Measurements from ENCODE around the gene SMAP2. TPM values are rescaled to one million over a fixed set of nuclear protein-coding genes. Genes with fewer than 3 reads are reported as not detected.

The SMAP2 gene
- total and polyA plus RNA-seq, 10 of the 15 experiments (the other 5 are each of a cell fraction or from before 2014, with no cell fraction given) = 33.4 to 177 (median 105) TPM

DNA sequence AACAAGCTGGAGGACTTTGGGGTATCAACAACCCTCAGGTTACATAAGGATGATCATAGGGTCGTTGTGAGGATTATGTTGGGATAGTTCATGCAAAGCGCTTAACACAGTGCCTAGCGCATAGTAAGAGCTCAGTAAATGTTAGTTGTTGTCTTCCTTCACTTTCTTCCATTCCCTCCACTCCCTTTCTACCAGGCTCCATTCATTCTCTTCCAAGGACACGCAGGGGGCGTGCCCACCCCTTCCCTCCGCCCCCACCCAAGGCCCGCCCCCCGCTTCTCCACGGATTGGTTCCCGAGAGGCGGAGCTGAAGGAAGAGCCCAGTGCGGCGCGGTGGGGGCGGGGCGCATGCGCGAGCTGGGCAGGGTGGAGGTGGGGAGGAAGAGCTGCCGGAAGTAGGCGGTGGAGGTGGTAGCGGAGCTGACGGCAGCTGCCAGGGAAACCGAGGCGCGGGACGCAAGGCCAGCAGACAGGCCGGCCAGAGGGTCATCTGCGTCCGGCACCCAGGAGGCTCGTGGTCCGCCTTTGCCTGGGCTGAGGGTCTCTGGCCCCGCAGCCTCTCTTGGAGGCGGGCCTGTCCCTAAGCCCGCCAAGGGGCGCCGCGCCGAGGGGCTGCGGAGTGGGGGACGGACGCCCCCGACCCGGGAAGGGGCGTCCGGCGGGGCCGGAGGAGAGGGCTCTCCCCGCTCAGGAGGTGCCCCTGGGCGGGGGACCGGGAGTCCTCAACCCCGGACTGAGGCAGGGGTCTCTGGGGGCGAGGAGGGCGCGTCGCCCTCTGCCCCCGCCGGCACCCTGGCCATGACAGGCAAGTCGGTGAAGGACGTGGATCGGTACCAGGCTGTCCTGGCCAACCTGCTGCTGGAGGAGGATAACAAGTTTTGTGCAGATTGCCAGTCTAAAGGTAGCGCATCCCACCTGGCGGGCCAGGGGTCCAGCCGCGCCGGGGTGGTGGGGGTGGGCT, at the start of gene SMAP2 (continued):
- TF ChIP-seq, protein P1, sequence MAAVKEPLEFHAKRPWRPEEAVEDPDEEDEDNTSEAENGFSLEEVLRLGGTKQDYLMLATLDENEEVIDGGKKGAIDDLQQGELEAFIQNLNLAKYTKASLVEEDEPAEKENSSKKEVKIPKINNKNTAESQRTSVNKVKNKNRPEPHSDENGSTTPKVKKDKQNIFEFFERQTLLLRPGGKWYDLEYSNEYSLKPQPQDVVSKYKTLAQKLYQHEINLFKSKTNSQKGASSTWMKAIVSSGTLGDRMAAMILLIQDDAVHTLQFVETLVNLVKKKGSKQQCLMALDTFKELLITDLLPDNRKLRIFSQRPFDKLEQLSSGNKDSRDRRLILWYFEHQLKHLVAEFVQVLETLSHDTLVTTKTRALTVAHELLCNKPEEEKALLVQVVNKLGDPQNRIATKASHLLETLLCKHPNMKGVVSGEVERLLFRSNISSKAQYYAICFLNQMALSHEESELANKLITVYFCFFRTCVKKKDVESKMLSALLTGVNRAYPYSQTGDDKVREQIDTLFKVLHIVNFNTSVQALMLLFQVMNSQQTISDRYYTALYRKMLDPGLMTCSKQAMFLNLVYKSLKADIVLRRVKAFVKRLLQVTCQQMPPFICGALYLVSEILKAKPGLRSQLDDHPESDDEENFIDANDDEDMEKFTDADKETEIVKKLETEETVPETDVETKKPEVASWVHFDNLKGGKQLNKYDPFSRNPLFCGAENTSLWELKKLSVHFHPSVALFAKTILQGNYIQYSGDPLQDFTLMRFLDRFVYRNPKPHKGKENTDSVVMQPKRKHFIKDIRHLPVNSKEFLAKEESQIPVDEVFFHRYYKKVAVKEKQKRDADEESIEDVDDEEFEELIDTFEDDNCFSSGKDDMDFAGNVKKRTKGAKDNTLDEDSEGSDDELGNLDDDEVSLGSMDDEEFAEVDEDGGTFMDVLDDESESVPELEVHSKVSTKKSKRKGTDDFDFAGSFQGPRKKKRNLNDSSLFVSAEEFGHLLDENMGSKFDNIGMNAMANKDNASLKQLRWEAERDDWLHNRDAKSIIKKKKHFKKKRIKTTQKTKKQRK (IDR thresholded peaks at IDR 0.05; ENCODE audit: low read depth, low read length) = no peak
- TF ChIP-seq TCF12 (IDR thresholded peaks at IDR 0.05; ENCODE audit: low read depth, low read length) = 0 out of 2 replicates have a peak, but pooled peaks have one; percentile 31
- TF ChIP-seq ATF7 (IDR thresholded peaks at IDR 0.05; ENCODE audit: low read depth) = no peak
- TF ChIP-seq GABPA (IDR thresholded peaks at IDR 0.05; ENCODE audit: low read depth) = no peak
- TF ChIP-seq CTCF (IDR thresholded peaks at IDR 0.05 in 2 of 3, conservative IDR thresholded peaks at IDR 0.05 in 1 of 3; ENCODE audit: control insufficient read depth in 2 of 3, extremely low read depth in 1 of 3, insufficient read depth in 1 of 3, low read depth in 3 of 3, low read length in 3 of 3) = no peak
- TF ChIP-seq SMAD5 (IDR thresholded peaks at IDR 0.05; ENCODE audit: low read depth) = no peak
- TF ChIP-seq POLR2AphosphoS5 (IDR thresholded peaks at IDR 0.05; ENCODE audit: low read length) = peak; percentile 56
- peak; percentile 48; the same call in 1 of the 2 replicates for TF ChIP-seq POLR2AphosphoS2 (IDR thresholded peaks at IDR 0.05; ENCODE audit: low read depth, low read length)
- no peak for TF ChIP-seq CBX3 (IDR thresholded peaks at IDR 0.05; ENCODE audit: borderline replicate concordance, low read depth)
- no peak for TF ChIP-seq PAX8 (IDR thresholded peaks at IDR 0.05)
- TF ChIP-seq GATAD2B (conservative IDR thresholded peaks at IDR 0.05; ENCODE audit: low read depth) = peak; percentile 79; the same call in 1 of the 2 replicates
- TF ChIP-seq ESRRA (IDR thresholded peaks at IDR 0.05; ENCODE audit: low read length) = no peak
- TF ChIP-seq NR2C1 (IDR thresholded peaks at IDR 0.05) = no peak
- TF ChIP-seq ATF2 (IDR thresholded peaks at IDR 0.05; ENCODE audit: low read length) = no peak
- TF ChIP-seq SKIL (IDR thresholded peaks at IDR 0.05; ENCODE audit: low read depth, poor library complexity, severe bottlenecking) = no peak
- no peak for TF ChIP-seq ZNF622 (IDR thresholded peaks at IDR 0.05)
- peak; percentile 40; the same call in 1 of the 2 replicates for TF ChIP-seq PKNOX1 (IDR thresholded peaks at IDR 0.05)
- peak; percentile 77 for TF ChIP-seq MXI1 (IDR thresholded peaks at IDR 0.05; ENCODE audit: low read depth, low read length)
- TF ChIP-seq IRF4 (IDR thresholded peaks at IDR 0.05; ENCODE audit: low read depth, low read length) = no peak

Data from GM12878 (cell line).